GM18867 (cell line): Measurements from ENCODE around the gene TFR2.
"Not testable (repeated sequence)": the region's sequence is repeated elsewhere in the genome, so short reads cannot be mapped to it uniquely, and the experiment has no call there.

ENCODE experiments used
- ATAC-seq: cut with Tn5 transposase; IDR thresholded peaks from one replicate; pipeline ENCODE4 v1.9.1; 2021; ENCODE audit warnings: mild to moderate bottlenecking, moderate library complexity; ENCODE audit not compliant: unreplicated experiment

TFR2 gene

DNA sequence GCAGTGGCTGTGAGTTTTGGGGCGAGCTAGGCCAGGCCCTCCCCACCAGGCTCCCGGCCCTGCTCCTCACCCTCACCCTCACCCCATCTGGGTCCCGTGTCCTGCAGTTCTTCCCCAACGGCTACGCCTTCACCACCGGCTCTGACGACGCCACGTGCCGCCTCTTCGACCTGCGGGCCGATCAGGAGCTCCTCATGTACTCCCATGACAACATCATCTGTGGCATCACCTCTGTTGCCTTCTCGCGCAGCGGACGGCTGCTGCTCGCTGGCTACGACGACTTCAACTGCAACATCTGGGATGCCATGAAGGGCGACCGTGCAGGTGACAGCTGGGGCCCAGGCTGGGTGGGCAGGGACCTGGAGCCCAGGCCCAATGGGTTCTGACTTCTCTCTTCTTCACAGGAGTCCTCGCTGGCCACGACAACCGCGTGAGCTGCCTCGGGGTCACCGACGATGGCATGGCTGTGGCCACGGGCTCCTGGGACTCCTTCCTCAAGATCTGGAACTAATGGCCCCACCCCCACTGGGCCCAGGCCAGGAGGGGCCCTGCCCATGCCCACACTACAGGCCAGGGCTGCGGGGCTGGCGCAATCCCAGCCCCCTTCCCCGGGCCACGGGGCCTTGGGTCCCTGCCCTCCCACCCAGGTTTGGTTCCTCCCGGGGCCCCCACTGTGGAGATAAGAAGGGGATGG lies 37.1 kb upstream of the TFR2 start:
- no peak for ATAC-seq

DNA sequence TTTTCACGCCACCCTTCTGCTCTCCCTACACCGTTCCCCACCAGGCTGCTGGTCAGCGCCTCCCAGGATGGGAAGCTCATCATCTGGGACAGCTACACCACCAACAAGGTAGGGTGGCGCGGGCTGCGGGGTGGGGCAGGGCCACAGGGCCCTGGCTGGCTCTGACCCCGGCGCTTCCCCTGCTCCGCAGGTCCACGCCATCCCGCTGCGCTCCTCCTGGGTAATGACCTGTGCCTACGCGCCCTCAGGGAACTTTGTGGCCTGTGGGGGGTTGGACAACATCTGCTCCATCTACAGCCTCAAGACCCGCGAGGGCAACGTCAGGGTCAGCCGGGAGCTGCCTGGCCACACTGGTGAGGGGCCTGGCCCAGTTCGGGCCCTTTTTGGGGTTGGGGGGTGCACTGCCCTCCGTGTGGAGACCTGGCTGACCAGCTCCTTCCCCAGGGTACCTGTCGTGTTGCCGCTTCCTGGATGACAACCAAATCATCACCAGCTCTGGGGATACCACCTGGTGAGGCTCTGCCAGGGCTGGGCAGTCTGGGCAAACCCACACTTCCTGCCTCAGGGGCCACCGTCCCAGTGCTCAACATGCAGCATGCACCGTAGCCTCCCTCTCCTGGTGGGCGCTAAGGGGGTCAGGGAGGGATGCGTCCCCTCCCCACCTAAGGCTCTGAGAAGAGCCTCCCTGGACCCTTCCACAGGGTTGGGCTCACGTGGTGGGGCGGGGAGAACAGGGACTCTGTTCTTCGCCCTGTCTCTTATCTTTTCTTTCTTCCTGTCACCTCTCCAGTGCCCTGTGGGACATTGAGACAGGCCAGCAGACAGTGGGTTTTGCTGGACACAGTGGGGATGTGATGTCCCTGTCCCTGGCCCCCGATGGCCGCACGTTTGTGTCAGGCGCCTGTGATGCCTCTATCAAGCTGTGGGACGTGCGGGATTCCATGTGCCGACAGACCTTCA lies 36.2 kb upstream of the TFR2 start:
- no peak for ATAC-seq

GRCh38 chr7:100676501-100677306 lies 35.4 kb upstream of the TFR2 start:
- ATAC-seq = no peak

GRCh38 chr7:100675581-100676350 lies 34.4 kb upstream of the TFR2 start:
- peak; percentile 33 for ATAC-seq

GRCh38 chr7:100675105-100675451 lies 33.7 kb upstream of the TFR2 start:
- ATAC-seq = no peak

DNA sequence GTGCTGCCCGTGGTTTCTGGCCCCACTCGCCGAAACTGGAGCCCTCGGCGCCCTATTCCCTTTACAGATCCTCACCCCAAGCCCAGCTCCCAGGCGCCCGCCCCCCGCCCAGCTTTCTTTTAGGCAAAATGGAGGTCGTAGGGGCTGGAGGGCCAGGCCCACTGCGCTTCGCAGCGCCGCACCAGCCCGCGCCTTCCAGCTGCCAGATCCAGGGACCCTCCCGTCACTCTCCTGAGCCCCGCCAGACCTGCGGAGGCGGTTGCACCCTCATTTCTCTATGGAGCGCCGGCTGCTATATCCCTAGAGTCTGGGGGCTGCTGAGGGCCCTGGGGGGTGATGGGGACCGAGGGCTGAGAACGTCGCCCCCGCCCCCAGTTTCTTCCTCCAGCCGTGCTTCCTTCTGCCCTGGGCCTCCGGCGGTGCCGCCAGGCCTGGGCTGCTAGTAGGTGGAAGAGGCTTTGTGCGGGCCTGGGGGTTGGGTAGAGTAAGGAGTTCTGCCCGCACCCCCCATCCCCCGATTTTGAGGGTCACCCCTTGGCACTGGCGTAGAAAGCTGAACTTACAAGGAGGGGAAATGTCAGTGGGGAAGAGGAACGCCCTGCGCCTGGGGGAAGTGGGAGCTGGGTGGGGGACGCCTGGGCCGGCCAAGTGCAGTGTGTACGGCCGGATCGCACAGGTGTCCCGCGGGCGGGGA lies 33.2 kb upstream of the TFR2 start:
- ATAC-seq = no peak

- peak; percentile 5 for ATAC-seq
Observed at GRCh38 chr7:100673942-100674410, 32.6 kb upstream of the TFR2 start.

DNA sequence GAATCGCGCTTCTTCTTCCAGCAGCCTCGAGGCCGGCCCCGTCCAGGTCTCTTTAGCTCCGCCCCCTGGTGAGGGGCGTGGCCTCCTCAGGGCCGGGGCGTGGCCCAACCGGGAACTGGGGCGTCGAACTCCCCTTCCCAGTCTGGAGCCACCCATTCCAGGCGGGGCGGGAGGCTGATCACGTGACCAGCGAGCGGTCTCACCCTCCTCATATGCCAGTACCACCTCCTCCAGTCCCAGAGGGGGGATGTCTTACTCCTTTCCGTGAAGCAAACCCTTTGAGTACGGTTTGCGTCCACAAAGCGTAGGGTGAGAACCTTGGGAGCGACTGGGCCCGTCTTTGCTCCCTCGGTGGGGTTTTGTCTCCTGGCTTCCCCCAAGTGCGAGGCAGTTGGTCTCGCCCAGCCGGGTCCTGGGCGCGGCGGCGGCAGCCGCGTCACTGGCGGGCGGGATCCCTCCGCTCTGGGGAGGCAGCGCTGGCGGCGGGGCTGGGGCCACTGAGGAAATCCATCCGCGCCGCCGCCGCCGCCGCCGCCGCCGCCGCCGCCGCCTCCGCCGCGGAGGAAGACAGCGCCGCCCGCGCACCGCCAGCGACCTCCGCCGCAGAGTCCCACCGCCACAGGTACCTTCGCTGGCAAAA lies 32.1 kb upstream of the TFR2 start, which contains the start of gene GNB2:
Gene GNB2 (plus strand): TSS at position 439 of the 640 bp plus-strand sequence. CDS start 2,526 bp downstream, outside the sequence.
- peak; percentile 61 for ATAC-seq

DNA sequence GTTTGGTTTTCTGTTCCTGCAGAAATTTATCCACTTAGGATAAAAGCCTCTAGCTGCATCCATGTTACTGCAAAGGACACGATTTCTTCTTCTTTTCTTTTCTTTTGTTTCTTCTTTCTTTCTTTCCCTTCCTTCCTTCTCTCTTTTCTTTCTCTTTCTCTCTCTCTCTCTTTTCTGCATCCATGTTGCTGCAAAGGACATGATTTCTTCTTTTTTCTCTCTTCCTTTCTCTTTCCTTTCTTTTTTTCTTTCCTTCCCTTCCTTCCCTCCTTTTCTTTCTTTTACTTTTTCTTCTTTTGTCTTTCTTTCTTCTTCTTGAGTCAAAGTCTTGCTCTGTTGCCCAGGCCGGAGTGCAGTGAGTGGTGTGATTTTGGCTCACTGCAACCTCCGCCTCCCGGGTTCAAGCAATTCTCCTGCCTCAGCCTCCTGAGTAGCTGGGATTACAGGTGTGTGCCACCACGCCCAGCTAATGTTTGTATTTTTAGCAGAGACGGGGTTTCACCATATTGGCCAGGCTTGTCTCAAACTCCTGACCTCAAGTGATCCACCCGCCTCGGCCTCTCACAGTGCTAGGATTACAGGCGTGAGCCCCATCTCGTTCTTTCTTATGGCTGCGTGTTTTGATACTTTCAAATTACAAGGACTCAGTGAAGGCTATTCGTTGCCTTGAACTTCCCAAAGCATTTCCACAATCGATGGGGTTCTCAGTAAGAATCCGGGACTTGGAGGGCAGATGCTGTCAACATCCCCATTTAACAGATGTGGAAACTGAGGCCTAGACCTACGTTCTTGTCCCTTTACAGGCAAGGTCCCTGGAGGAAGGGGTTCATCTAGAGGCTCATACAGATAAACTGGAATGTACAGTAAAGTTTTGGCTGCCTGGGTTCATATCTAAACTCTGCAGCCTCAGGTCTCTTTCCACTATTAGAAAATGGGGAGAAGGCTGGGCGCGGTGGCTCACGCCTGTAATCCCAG lies 30.3 kb upstream of the TFR2 start:
- ATAC-seq = no peak

GRCh38 chr7:100670074-100670473 lies 28.7 kb upstream of the TFR2 start:
- no peak for ATAC-seq

GRCh38 chr7:100669106-100669505 lies 27.8 kb upstream of the TFR2 start:
- not testable (repeated sequence) for ATAC-seq

DNA sequence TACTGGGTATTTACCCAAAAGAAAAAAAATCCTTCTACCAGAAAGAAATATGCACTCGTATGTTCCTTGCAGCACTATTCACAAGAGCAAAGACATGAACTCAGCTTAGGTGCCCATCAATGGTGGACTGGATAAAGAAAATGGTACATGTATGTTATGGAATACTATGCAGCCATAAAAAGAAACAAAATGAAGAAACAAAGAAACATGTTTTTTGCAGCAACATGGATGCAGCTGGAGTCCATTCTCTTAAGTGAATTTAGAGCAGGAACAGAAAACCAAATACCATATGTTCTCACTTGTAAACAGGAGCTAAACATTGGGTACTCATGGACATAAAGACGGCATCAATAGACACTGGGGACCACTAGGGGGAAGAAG lies 26.7 kb upstream of the TFR2 start:
- ATAC-seq = no peak

DNA sequence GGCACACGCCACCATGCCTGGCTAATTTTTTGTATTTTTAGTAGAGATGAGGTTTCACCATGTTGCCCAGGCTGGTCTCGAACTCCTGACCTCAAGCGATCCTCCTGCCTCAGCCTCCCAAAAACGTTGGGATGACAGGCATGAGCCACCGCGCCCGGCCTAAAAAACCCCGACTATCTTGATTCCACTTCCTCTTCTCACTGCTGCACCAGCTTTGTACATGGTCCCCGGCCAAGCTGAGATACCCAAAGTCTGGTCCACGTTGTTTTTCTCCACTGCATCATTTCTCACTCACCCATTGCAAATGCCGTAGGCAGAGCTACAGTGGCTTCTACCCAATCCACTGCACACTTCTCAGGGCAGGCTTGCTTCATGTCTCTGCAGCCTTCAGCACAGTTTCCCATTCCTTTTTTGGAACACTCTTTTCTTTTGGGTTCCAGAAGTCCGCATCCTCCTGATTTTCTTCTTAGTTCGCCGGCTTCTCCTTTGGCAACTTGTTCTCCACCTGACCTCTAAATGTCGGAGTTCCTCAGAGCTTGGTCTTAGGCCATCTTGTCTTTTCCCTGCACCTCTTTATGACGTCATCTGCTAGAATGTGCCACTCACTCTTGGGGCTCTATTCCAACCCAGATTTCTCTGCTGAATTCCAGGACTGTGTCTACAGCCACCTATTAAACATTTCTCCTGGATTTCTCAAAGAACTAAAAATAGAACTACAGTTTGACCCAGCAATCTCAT lies 26.1 kb upstream of the TFR2 start:
- no peak for ATAC-seq

DNA sequence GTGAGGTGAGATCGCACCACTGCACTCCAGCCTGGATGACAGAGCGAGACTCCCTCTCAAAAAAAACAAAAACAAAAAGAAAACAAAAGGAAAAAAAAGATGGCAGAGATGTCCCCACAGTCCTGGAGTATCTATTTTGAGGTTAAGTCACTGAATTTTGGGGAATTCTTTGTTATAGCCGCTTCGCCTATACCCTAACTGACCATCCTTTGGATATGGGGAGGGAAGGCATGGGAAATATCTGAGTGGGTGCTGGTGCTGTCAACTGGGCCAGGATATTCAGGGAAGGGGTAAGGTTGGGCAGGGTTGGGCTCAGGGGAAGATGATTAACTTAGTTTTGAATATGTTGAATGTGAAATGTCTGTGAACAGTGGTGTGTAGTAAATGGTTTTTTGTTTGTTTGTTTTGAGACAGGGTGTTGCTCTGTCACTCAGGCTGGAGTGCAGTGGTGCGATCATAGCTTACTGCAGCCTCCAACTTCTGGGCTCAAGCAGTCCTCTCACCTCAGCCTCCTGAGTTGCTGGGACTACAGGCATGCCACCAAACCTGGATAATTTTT lies 23.9 kb upstream of the TFR2 start:
- no peak for ATAC-seq

- ATAC-seq = not testable (repeated sequence)
Observed at GRCh38 chr7:100662194-100662776, 20.9 kb upstream of the TFR2 start.

GRCh38 chr7:100655908-100656674 lies 14.7 kb upstream of the TFR2 start, which contains the start of gene ACTL6B:
Gene ACTL6B (minus strand): TSS chr7:100656448. CDS start chr7:100656354, 94 bp downstream.
- ATAC-seq = no peak
